ENCODE results near the gene AKAP13. TPM values are rescaled to one million over a fixed set of nuclear protein-coding genes. Genes with fewer than 3 reads are reported as not detected.

AKAP13 gene
- total RNA-seq, 4 donors from 2014 or later: 128 to 460 (median 243) TPM

GRCh38 chr15:85717212-85717611 lies 336.8 kb downstream of the AKAP13 start:
- Histone ChIP-seq H3K9me3 (no peaks in the 10 kb centered on the region), H3K4me3 (no peak overlapping the region), H3K27ac (peak overlapping the region; percentile 21 to 98), H3K4me1 (no peaks in the 10 kb centered on the region), H3K27me3 (no peaks in the 10 kb centered on the region), H3K36me3 (no peaks in the 10 kb centered on the region)
- intact Hi-C loops (cut with DNase I; ENCODE audit: low total_unique reads): no loop called here
- no peak for TF ChIP-seq POLR2A (IDR thresholded peaks at IDR 0.05)
- DNase-seq: no peak

DNA sequence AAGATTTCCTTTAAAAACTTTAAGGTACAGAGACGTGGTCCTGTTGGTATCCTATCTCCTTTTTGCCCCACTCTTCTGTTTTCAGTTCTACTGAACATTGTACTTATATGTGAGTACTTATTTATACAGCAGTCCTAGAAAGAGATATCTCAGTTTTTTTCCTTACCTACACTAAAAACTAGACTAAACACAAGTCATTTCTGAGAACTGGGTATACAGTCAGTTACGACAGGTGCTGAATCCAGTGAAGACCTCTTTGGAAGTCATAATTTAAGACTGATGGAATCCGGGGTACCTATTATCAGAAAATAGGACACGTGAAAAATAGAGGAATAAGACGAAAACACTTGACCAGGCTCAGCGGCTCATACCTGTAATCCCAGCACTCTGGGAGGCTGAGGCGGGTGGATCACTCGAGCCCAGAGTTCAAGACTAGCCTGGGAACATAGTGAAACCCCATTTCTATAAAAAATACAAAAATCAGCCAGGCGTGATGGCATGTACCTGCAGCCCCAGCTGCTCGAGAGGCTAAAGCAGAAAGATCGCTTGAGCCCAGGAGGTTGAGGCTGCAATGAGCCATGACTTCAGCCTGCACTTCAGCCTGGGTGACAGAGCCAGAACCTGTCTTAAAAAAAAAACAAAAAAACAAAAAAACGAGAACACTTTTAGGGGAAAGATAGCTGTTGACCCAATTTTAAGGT lies 338.0 kb downstream of the AKAP13 start:
- no peaks in the 10 kb centered on the region for H3K27me3 ChIP-seq
- H3K27ac ChIP-seq: peak overlapping the region; percentile 88 to 98
- DNase-seq: no peak
- no peaks in the 10 kb centered on the region for H3K9me3 ChIP-seq
- intact Hi-C loops (cut with DNase I; ENCODE audit: low total_unique reads): no loop called here
- H3K4me3 ChIP-seq: no peak overlapping the region
- TF ChIP-seq POLR2A (IDR thresholded peaks at IDR 0.05) (no peak), CTCF (IDR thresholded peaks at IDR 0.05) (no peak)
- no peaks in the 10 kb centered on the region for H3K36me3 ChIP-seq
- H3K4me1 ChIP-seq: no peaks in the 10 kb centered on the region

DNA sequence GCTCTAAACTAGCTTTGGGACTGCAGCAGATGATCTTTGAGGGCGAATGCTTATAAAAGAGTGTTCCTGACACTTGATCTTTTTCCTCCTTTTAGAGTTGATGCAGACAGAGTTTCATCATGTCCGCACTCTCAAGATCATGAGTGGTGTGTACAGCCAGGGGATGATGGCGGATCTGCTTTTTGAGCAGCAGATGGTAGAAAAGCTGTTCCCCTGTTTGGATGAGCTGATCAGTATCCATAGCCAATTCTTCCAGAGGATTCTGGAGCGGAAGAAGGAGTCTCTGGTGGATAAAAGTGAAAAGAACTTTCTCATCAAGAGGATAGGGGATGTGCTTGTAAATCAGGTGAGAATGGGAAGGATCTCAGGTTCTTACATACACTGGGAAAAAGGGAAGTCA lies 338.6 kb downstream of the AKAP13 start:
- Histone ChIP-seq H3K9me3 (no peaks in the 10 kb centered on the region), H3K27me3 (no peaks in the 10 kb centered on the region), H3K4me1 (peaks cover 2 to 4% of the 10 kb centered on the region in 2 donors), H3K27ac (peak overlapping the region; percentile 88 to 98), H3K4me3 (no peak overlapping the region), H3K36me3 (no peaks in the 10 kb centered on the region)
- no peak for TF ChIP-seq CTCF (IDR thresholded peaks at IDR 0.05)
- TF ChIP-seq POLR2A (IDR thresholded peaks at IDR 0.05): no peak
- no peak for DNase-seq
- intact Hi-C loops (cut with DNase I; ENCODE audit: low total_unique reads): no loop called here

DNA sequence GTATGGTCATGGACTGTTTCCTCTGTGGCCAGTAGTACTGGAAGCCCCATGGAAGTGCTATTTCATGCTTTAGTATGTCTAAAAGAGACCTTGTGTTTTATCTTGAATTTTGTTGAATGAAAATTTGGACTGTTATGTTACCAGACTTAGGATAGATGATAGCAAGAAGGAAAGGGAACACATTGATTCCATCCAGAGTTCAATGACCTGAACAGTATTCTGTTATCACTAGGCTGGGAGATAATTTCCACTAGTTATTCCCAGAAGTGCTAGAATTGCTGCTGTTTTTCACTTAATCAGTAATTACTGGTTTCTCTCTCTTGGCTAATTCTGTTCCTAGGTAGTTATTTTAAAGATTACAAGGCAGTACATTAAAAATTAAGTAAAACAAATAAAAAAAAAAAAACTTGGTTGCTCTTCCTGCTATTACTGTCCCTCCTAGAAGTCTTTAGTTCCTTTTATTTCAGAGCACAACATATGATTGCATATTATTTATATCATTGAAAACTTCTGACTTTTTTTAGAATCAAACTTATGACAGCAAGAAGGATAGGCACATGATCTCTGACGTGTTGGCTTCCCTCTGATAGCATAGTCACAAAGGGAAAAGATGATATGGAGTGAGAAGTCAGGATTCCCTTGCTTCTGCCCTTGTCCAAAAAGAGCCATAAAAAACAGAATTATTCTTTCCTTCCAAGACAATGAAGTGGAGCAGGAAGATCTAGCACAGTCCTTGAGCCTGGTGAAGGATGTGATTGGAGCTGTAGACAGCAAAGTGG lies 342.2 kb downstream of the AKAP13 start:
- Histone ChIP-seq H3K36me3 (no peaks in the 10 kb centered on the region), H3K27ac (peak overlapping the region; percentile 88 to 98), H3K4me3 (no peak overlapping the region), H3K27me3 (no peaks in the 10 kb centered on the region), H3K9me3 (no peaks in the 10 kb centered on the region), H3K4me1 (peaks cover 7 to 17% of the 10 kb centered on the region in 2 donors)
- intact Hi-C loops (cut with DNase I; ENCODE audit: low total_unique reads): no loop called here
- DNase-seq: no peak
- no peak for TF ChIP-seq POLR2A (IDR thresholded peaks at IDR 0.05)
- no peak for TF ChIP-seq CTCF (IDR thresholded peaks at IDR 0.05)

DNA sequence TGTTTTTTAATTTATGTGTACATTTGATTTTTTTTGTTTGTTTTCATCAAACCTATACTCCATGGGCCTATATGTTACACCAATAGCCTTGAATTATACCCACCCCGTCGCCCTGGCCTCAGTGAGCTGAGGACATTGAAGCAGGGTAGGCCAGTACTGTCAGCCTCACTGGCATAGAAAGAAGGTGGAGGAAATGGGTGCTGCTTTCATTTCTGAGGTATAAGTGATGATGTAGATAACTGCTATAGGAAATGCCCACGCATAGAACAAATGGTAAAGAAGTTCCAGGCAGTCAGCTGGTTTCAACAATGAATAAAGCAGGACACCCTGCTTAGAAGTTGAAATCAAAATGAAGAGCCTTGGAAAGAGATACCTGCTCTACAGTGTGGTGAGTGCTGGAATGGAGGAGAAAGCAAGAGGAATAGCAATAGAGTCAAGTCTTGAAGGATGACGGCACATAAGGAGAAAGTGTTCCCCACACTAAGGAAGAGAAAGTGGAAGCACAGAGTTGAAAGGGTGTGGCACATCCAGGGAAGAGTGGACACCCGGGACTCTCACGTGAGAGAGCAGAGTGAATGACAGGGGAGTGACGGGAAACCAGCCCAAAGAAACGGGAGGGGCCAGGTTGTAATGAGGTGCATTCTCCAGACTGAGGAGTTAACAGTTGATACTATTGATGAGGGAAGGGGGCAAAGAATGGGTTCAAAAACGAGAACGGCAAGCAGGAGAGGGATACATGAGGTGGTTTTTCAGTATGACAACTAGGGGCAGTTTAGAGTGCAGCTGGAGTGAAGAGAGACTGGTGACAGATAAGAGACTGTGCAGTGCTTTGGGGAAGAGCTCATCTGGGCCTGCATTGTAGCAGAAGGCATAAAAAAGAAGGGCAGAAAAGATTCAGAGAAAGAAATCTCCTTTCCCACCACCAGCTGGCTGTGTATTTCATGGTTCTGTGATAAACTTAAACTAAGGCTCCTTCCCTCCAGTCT lies 343.9 kb downstream of the AKAP13 start:
- Histone ChIP-seq H3K27ac (peak overlapping the region; percentile 88 to 98), H3K4me3 (no peak overlapping the region), H3K27me3 (no peaks in the 10 kb centered on the region), H3K4me1 (peaks cover 7 to 17% of the 10 kb centered on the region in 2 donors), H3K9me3 (no peaks in the 10 kb centered on the region), H3K36me3 (no peaks in the 10 kb centered on the region)
- intact Hi-C loops (cut with DNase I; ENCODE audit: low total_unique reads): no loop called here
- no peak for TF ChIP-seq CTCF (IDR thresholded peaks at IDR 0.05)
- no peak for DNase-seq

All from uterus (tissue), 4 donors.